Gastroesophageal sphincter (tissue), 4 donors: ENCODE measurements around the gene BEND7. TPM values are rescaled to one million over a fixed set of nuclear protein-coding genes. Genes with fewer than 3 reads are reported as not detected.

Experiments used
- ATAC-seq: fragments of 150-250 bp; one replicate; pipeline ENCODE4 v1.9.1; 2016; ENCODE audit warnings: mild to moderate bottlenecking, moderate library complexity
- H3K27ac ChIP-seq, 4 donors: fragments of 200-600 bp; sonication (generic) in 3 of 4; 1 replicate in 3 of 4; 2 replicates in 1 of 4; pipeline ENCODE4 v1.5.1; 2016 to 2019
- H3K27me3 ChIP-seq: fragments of 200-600 bp; sonication (generic); one replicate; pipeline ENCODE4 v1.5.1; 2019
- H3K36me3 ChIP-seq, 2 donors: fragments of 200-600 bp; sonication (generic); one replicate each; pipeline ENCODE4 v1.5.1; 2019; ENCODE audit warnings: control low read depth in 1 of 2
- H3K4me1 ChIP-seq, 3 donors: fragments of 200-600 bp; sonication (generic); 1 replicate in 2 of 3; 2 replicates in 1 of 3; pipeline ENCODE4 v1.5.1; 2016 to 2019; ENCODE audit warnings: control low read depth in 2 of 3
- H3K4me3 ChIP-seq, 2 donors: fragments of 200-600 bp; sonication (generic); one replicate each; pipeline ENCODE4 v1.5.1; 2019; ENCODE audit warnings: mild to moderate bottlenecking in 1 of 2, moderate library complexity in 1 of 2
- H3K9me3 ChIP-seq, 3 donors: fragments of 200-600 bp; sonication (generic); one replicate each; pipeline ENCODE4 v1.5.1; 2017 to 2019; ENCODE audit warnings: control low read depth in 2 of 3
- EP300 ChIP-seq: sonication (generic); formaldehyde crosslinking; IDR thresholded peaks from one replicate; pipeline ENCODE4 v1.6.1; 2017; ENCODE audit warnings: antibody characterized with exemption, mild to moderate bottlenecking
- POLR2A ChIP-seq, 2 donors: fragments of 450-650 bp; IDR thresholded peaks; one replicate each; pipeline ENCODE4 v1.6.1; 2017; ENCODE audit warnings: antibody characterized with exemption in 2 of 2, mild to moderate bottlenecking in 2 of 2, moderate library complexity in 1 of 2
- POLR2AphosphoS5 ChIP-seq: sonication (generic); formaldehyde crosslinking; IDR thresholded peaks from one replicate; pipeline ENCODE4 v1.6.1; 2017; ENCODE audit warnings: antibody characterized with exemption
- WGBS, 2 donors: methylation state at CpG; one replicate each; pipeline ENCODE4 v1.1.5; 2018; ENCODE audit warnings: low coverage in 1 of 2; 5-methylcytosine and 5-hydroxymethylcytosine counted together
- total RNA-seq, 4 donors: library from RNA; depleted of rRNA; stranded (reverse); fragments of >200 nt; gene quantifications; one replicate each; pipeline ENCODE4 v1.1.0, GENCODE V29; 2016
- TF ChIP-seq, protein P1 (sequence below), 4 experiments: fragments of 200-600 bp in 2 of 4; fragments of 450-650 bp in 2 of 4; sonication (generic) in 1 of 4; IDR thresholded peaks; one replicate each; pipeline ENCODE4 v1.5.1; 2017 to 2019; ENCODE audit warnings: antibody characterized with exemption in 4 of 4, mild to moderate bottlenecking in 2 of 4, moderate library complexity in 2 of 4

Gene BEND7
- total RNA-seq, 4 donors from 2014 or later, result 18.4 to 25.9 (median 22.5) TPM

GRCh38 chr10:13518076-13518692 is 10.6 kb downstream of the BEND7 start:
- Histone ChIP-seq H3K4me3 (no peak overlapping the region), H3K27ac (peak overlapping the region in 1 of 4 donors; percentile 43), H3K27me3 (no peaks in the 10 kb centered on the region), H3K36me3 (peaks cover 0 to 24% of the 10 kb centered on the region in 2 donors), H3K4me1 (peaks cover 0 to 15% (median 0%) of the 10 kb centered on the region in 3 donors), H3K9me3 (no peaks in the 10 kb centered on the region)
- no peak for ATAC-seq
- TF ChIP-seq, protein P1, sequence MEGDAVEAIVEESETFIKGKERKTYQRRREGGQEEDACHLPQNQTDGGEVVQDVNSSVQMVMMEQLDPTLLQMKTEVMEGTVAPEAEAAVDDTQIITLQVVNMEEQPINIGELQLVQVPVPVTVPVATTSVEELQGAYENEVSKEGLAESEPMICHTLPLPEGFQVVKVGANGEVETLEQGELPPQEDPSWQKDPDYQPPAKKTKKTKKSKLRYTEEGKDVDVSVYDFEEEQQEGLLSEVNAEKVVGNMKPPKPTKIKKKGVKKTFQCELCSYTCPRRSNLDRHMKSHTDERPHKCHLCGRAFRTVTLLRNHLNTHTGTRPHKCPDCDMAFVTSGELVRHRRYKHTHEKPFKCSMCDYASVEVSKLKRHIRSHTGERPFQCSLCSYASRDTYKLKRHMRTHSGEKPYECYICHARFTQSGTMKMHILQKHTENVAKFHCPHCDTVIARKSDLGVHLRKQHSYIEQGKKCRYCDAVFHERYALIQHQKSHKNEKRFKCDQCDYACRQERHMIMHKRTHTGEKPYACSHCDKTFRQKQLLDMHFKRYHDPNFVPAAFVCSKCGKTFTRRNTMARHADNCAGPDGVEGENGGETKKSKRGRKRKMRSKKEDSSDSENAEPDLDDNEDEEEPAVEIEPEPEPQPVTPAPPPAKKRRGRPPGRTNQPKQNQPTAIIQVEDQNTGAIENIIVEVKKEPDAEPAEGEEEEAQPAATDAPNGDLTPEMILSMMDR (IDR thresholded peaks at IDR 0.05), result peak in 2 of 4 experiments; percentile 22 to 44
- no peak for TF ChIP-seq POLR2AphosphoS5
- WGBS, 2 donors, result 50 to 76% methylated on average over 3 to 7 of the region's 8 CpGs

- peaks cover 0 to 28% of the 10 kb centered on the region in 2 donors for H3K36me3 ChIP-seq
- TF ChIP-seq POLR2AphosphoS5, result no peak
- TF ChIP-seq, protein P1 (IDR thresholded peaks at IDR 0.05), result no peak
- TF ChIP-seq POLR2A (IDR thresholded peaks at IDR 0.05), result no peak
- no peak for TF ChIP-seq EP300
- peak overlapping the region in 1 of 4 donors; percentile 43 for H3K27ac ChIP-seq
- peaks cover 0 to 15% (median 0%) of the 10 kb centered on the region in 3 donors for H3K4me1 ChIP-seq
- H3K27me3 ChIP-seq, result no peaks in the 10 kb centered on the region
- ATAC-seq, result no peak
- WGBS, 2 donors, result 11 to 54% methylated on average over 6 to 10 of the region's 10 CpGs
- no peaks in the 10 kb centered on the region for H3K9me3 ChIP-seq
- no peak overlapping the region for H3K4me3 ChIP-seq
Measured at GRCh38 chr10:13517675-13518074, 11.1 kb downstream of the BEND7 start.

GRCh38 chr10:13516176-13516575 is 12.6 kb downstream of the BEND7 start:
- no peak for TF ChIP-seq POLR2A (IDR thresholded peaks at IDR 0.05)
- TF ChIP-seq POLR2AphosphoS5, result no peak
- TF ChIP-seq EP300, result no peak
- TF ChIP-seq, protein P1 (IDR thresholded peaks at IDR 0.05), result no peak

GRCh38 chr10:13515467-13515866 is 13.3 kb downstream of the BEND7 start:
- WGBS, 2 donors, result 77 to 81% methylated on average over 5 of the region's 5 CpGs
- Histone ChIP-seq H3K4me3 (no peak overlapping the region), H3K27me3 (no peaks in the 10 kb centered on the region), H3K27ac (no peak overlapping the region), H3K9me3 (no peaks in the 10 kb centered on the region), H3K4me1 (peaks cover 0 to 15% (median 0%) of the 10 kb centered on the region in 3 donors), H3K36me3 (peaks cover 0 to 23% of the 10 kb centered on the region in 2 donors)
- TF ChIP-seq POLR2AphosphoS5 (no peak), POLR2A (IDR thresholded peaks at IDR 0.05) (no peak), EP300 (no peak)
- TF ChIP-seq, protein P1 (IDR thresholded peaks at IDR 0.05), result no peak
- ATAC-seq, result no peak

More at GRCh38 chr10:13516176-13516575, 12.6 kb downstream of the BEND7 start:
- H3K4me1 ChIP-seq, result peaks cover 0 to 15% (median 0%) of the 10 kb centered on the region in 3 donors
- H3K27me3 ChIP-seq, result no peaks in the 10 kb centered on the region
- H3K27ac ChIP-seq, result no peak overlapping the region
- H3K36me3 ChIP-seq, result peaks cover 0 to 23% of the 10 kb centered on the region in 2 donors
- 87 to 95% methylated on average over 7 to 13 of the region's 13 CpGs for WGBS, 2 donors
- H3K4me3 ChIP-seq, result no peak overlapping the region
- no peaks in the 10 kb centered on the region for H3K9me3 ChIP-seq
- no peak for ATAC-seq

- Histone ChIP-seq H3K9me3 (no peaks in the 10 kb centered on the region), H3K27me3 (no peaks in the 10 kb centered on the region), H3K4me3 (no peak overlapping the region), H3K36me3 (peaks cover 0 to 23% of the 10 kb centered on the region in 2 donors), H3K27ac (no peak overlapping the region), H3K4me1 (peaks cover 0 to 15% (median 0%) of the 10 kb centered on the region in 3 donors)
- TF ChIP-seq EP300, result no peak
- no peak for TF ChIP-seq POLR2AphosphoS5
- TF ChIP-seq, protein P1 (IDR thresholded peaks at IDR 0.05), result no peak
- no peak for TF ChIP-seq POLR2A (IDR thresholded peaks at IDR 0.05)
- no peak for ATAC-seq
- WGBS, 2 donors, result 93 to 94% methylated on average over 8 to 10 of the region's 14 CpGs
Measured at GRCh38 chr10:13514296-13514695, 14.5 kb downstream of the BEND7 start.
